Mucosa of stomach (tissue), 1 donor: ENCODE measurements around the gene LRRC38.

Experiments
- H3K27me3 ChIP-seq: one replicate; pipeline ENCODE4 v1.7.0; 2013; ENCODE audit warnings: mild to moderate bottlenecking, low read length; ENCODE audit not compliant: control insufficient read depth, insufficient read depth
- H3K36me3 ChIP-seq: one replicate; pipeline ENCODE4 v1.7.0; 2013; ENCODE audit warnings: low read length; ENCODE audit not compliant: control insufficient read depth, insufficient read depth
- H3K4me1 ChIP-seq: one replicate; pipeline ENCODE4 v1.7.0; 2013; ENCODE audit warnings: mild to moderate bottlenecking, low read length; ENCODE audit not compliant: control insufficient read depth, insufficient read depth
- H3K4me3 ChIP-seq: one replicate; pipeline ENCODE4 v1.7.0; 2013; ENCODE audit warnings: low read length
- H3K9ac ChIP-seq: one replicate; pipeline ENCODE4 v1.7.0; 2013; ENCODE audit warnings: mild to moderate bottlenecking, low read length, moderate library complexity
- H3K9me3 ChIP-seq: one replicate; pipeline ENCODE4 v1.7.0; 2013; ENCODE audit warnings: mild to moderate bottlenecking, low read length, moderate library complexity; ENCODE audit not compliant: control insufficient read depth
- donor health status: Pancreatic carcinoma.

Gene LRRC38

DNA sequence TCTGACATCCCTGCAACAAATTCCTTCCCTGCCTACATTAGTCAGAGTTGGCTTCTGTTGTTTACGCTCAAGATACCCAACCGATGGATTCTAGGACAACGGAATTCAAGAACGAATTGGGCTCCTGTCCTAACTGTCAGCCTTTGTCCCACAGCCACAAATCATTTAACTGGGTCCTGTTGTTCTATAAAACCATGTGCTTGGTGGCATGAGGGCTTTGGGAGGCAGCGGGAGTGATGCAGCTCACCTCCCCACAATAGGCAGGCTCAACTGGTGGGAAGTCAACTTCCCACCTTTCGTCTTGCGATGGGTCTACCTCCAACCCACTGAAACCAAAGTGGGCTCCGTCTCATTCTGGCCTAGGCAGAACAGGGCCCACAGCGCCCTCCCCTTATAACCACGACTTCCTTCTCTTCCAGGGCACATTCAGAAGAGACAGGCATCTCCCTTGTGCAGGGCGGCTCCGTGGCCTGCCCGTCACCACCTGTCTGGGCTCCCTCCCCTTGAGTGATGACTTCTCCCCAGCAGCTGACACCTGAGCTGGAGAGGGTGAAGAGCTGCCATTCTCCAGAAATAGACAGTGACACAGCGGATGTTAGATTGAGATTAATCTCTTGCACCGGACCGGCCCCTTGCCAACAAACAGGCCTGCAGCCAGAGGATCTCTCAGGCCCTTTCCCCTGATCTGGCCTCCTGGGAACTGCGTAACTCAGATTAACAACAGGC is 26.5 kb downstream of the LRRC38 start:
- Histone ChIP-seq H3K36me3 (no peaks in the 10 kb centered on the region), H3K4me3 (no peak overlapping the region), H3K9me3 (no peaks in the 10 kb centered on the region), H3K9ac (no peak overlapping the region), H3K27me3 (no peaks in the 10 kb centered on the region), H3K4me1 (no peaks in the 10 kb centered on the region)

DNA sequence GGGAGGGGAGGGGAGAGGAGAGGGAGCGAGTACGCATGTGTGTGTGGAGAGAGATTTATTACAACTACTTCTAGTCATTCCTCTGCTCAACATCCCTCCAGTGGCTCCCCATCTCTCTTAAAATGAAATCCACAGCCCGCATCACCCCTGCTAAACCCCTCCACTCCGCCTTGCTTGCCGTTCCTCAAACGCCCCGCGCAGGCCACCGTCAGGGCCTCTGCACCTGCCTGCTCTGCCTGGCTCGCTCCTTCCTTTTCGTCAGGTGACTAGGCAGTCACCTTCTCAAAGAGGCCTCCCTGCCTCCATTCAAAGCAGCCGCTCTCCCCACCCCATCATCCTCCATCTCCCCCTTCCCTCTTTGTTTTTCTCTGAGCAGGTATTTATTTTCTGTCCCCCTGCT is 29.9 kb downstream of the LRRC38 start:
- no peak overlapping the region for H3K9ac ChIP-seq
- H3K4me1 ChIP-seq, result no peaks in the 10 kb centered on the region
- no peaks in the 10 kb centered on the region for H3K27me3 ChIP-seq
- H3K9me3 ChIP-seq, result no peaks in the 10 kb centered on the region
- H3K36me3 ChIP-seq, result no peaks in the 10 kb centered on the region
- H3K4me3 ChIP-seq, result no peak overlapping the region

DNA sequence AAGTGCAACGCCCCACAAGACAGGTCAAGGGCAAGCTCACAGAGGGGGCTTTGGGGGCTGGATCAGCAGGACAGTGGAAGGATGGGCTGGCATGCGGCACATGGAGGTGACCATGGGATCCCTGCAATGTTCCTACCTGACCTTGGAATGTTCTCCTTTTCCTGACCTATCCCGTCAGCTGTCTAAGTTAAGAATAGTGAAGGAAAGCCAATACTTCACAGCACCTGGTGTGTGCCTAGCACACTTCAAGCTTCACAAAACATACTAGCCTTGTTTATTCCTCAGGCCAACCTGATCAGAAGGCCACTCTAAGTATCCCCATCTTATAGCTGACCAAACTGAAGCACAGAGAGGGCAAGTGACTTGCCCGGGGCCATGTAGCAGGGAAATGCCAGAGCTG is 31.2 kb downstream of the LRRC38 start:
- no peaks in the 10 kb centered on the region for H3K27me3 ChIP-seq
- no peak overlapping the region for H3K9ac ChIP-seq
- no peaks in the 10 kb centered on the region for H3K36me3 ChIP-seq
- no peak overlapping the region for H3K4me3 ChIP-seq
- H3K4me1 ChIP-seq, result no peaks in the 10 kb centered on the region
- no peaks in the 10 kb centered on the region for H3K9me3 ChIP-seq

DNA sequence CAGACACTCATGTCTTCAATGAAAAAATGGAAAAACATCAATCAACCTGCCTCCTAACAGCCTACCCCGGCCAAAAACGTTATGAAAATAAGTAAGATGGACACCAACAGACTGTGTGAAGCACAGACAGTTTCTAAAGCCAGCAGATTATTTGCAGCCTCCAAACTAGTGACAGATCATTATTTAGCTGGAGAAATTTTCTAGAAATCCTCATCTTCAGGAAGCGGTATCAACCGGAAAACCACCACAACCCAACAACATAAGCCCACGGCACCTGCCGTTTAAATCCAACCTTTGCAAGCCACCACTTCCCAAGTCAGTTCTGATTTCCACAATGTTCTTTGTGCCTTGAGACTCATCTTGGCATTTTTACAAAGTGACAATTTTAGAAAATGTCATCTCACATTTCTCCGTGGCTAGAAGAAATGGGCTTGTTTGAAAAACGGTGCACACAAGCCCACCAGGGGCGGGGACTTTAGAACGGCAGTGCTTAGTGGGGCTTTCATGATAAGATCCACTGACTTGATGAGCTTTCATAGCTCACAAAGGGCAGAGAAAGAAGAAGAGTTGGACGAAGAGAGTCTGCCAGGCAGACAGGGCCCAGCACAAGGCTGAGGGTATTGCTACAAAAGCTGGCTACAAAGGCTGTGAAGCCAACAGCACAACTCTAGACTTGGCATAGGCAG is 34.5 kb downstream of the LRRC38 start:
- H3K27me3 ChIP-seq, result no peaks in the 10 kb centered on the region
- no peaks in the 10 kb centered on the region for H3K4me1 ChIP-seq
- no peak overlapping the region for H3K4me3 ChIP-seq
- H3K36me3 ChIP-seq, result no peaks in the 10 kb centered on the region
- no peaks in the 10 kb centered on the region for H3K9me3 ChIP-seq
- H3K9ac ChIP-seq, result no peak overlapping the region

DNA sequence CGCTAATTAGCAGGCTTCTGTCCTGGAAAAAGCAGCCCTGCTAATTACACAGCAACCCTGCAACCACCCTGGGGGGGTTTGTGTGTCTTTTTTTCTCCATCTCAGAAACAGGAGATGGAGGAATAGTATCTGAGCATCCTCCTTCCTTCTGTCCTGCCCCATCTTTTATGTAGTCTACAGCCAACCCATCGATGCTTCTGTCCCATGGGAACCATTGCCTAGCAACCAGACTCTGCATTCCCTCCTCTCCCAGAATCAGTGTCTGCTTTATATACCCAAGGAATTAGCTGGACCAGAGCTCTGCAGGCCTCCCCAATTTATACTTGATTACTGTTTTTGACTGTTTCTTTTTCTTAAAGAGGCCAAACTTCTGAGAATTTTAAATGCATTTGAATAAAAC is 35.1 kb downstream of the LRRC38 start:
- no peaks in the 10 kb centered on the region for H3K36me3 ChIP-seq
- H3K27me3 ChIP-seq, result no peaks in the 10 kb centered on the region
- no peak overlapping the region for H3K9ac ChIP-seq
- no peaks in the 10 kb centered on the region for H3K9me3 ChIP-seq
- H3K4me3 ChIP-seq, result no peak overlapping the region
- H3K4me1 ChIP-seq, result no peaks in the 10 kb centered on the region

DNA sequence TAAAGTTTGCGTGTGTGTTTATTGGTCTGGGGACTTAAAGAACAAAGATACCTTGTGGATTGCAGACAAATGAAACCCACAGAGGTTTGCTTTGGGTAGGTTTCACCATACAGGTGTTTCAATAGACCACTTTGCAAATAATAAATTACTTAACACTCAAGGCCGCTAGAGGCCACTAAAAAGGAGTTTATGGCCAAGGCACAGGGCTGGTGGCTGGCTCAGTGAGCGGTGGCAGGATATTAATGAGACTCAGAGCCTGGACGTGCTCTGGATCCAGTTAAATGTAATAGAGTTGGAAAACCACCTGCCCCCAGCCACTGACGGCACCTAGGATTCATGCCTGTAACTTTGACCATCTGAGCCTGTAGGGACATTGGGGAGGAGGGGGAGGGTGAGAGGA is 44.5 kb downstream of the LRRC38 start:
- Histone ChIP-seq H3K4me3 (no peak overlapping the region), H3K27me3 (no peaks in the 10 kb centered on the region), H3K9ac (no peak overlapping the region), H3K36me3 (no peaks in the 10 kb centered on the region), H3K4me1 (no peaks in the 10 kb centered on the region), H3K9me3 (no peaks in the 10 kb centered on the region)

DNA sequence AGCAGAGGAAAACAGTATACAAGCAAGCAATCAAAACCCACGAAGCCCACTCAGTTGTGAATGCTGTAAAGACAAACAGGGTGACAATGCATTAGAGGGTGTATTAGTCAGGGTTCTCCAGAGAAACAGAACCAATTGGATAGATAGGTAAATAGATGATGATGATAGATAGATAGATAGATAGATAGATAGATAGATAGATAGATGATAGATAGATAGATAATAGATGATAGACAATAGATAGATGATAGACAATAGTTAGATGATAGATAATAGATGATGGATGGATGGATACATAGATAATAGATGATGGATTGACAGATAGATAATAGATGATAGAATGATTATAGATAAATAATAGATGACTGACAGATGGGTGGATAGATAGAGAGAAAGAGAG is 48.3 kb downstream of the LRRC38 start:
- Histone ChIP-seq H3K36me3 (no peaks in the 10 kb centered on the region), H3K27me3 (no peaks in the 10 kb centered on the region), H3K9me3 (no peaks in the 10 kb centered on the region), H3K4me3 (no peak overlapping the region), H3K4me1 (no peaks in the 10 kb centered on the region), H3K9ac (no peak overlapping the region)

DNA sequence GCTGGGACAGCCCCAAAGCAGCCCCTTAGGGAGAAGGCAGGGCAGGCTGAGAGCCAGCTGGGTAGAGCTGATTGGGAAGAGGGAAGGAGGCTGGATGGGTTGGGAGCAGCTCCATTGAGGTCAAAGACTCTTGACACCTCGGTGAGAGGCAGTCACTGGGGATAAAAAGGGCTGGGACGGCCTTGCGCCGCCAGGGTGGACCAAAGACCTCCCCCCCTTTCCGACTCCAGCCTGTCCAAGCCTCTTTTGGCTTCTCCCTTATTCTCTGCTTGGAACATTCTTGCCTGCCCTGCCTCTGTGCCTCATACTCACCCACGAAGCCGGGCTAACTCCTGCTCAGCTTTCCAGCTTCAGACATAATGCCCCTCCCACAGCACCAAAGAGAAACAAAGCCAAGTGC is 51.1 kb downstream of the LRRC38 start:
- no peaks in the 10 kb centered on the region for H3K36me3 ChIP-seq
- no peaks in the 10 kb centered on the region for H3K4me1 ChIP-seq
- H3K9ac ChIP-seq, result no peak overlapping the region
- no peak overlapping the region for H3K4me3 ChIP-seq
- no peaks in the 10 kb centered on the region for H3K9me3 ChIP-seq
- no peaks in the 10 kb centered on the region for H3K27me3 ChIP-seq

DNA sequence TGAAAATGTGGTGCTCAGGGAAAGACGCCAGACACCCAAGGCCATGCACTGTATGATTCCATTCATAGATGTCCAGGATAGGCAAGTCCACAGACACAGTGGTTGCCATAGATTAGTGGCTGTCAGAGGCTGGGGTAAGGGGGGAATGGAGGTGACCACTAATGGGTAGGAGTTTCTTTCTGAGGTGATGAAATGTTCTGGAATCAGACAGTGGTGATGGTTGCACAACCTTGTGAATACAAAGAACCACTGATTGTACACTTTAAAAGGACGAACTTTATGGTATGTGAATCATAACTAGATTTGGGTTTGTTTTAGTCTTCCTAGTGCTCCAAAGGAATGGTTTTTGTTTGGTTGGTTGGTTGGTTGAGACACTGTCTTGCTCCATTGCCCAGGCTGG is 51.8 kb downstream of the LRRC38 start:
- Histone ChIP-seq H3K9me3 (no peaks in the 10 kb centered on the region), H3K9ac (no peak overlapping the region), H3K36me3 (no peaks in the 10 kb centered on the region), H3K4me1 (no peaks in the 10 kb centered on the region), H3K4me3 (no peak overlapping the region), H3K27me3 (no peaks in the 10 kb centered on the region)

DNA sequence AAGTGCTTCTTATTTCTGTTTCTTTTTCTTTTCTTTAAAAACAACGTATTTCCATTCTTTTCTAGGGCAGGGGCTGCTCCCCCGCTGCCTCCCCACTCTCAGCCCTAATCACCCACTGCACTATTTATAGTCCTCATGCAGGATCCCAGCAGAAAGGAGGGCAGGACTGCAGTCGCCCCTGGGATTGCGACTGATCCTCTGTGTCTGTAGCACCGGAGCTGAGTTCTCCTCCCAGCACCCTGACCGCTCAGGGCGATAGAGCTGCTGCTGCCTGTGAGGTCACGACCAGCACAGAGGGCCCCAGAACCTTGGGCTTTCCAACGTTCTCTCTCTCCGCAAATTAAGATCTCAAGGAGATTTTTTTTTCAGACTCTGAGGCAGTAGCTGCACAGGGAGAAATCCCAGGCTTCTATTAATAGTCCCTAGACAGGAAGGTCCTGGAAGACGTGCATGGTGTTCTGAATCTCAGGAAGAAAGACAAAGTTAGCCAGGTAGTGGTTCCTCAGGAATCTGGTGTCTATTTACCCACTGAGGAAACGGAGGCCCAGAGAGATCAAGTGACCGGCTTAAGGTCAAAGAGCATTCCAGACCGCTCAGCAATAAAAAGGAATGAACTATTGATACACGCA is 56.8 kb downstream of the LRRC38 start:
- Histone ChIP-seq H3K36me3 (no peaks in the 10 kb centered on the region), H3K4me3 (no peak overlapping the region), H3K4me1 (no peaks in the 10 kb centered on the region), H3K9ac (no peak overlapping the region), H3K9me3 (no peaks in the 10 kb centered on the region), H3K27me3 (no peaks in the 10 kb centered on the region)

DNA sequence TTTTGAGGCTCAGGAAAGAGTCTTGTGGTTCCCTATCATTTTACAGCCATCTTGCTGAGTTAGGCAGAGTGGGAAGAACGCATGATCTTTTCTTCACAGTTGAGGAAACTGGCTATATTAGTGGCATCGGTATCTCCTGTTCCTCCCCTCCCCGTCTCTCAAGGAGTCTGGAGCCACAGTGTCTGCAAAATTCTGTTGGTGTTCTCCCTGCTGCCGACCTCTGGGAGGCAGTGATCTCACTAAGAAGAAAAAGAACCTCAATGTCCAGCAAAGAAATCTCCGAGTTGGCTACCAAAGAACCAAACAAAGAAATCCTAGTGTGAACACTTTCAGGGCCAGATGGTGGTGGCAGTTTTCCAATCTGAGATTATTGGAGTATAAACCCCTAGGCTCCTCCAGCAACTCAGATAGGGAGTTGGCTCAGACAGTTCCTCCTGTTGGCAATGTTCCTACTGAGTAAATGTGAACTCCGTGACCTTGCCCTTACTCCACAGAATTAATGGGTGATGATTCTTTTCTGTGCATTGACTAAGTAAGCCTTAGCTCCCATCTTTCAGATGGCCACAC is 62.3 kb downstream of the LRRC38 start:
- Histone ChIP-seq H3K36me3 (no peaks in the 10 kb centered on the region), H3K27me3 (no peaks in the 10 kb centered on the region), H3K4me3 (no peak overlapping the region), H3K9ac (no peak overlapping the region), H3K4me1 (no peaks in the 10 kb centered on the region), H3K9me3 (no peaks in the 10 kb centered on the region)

DNA sequence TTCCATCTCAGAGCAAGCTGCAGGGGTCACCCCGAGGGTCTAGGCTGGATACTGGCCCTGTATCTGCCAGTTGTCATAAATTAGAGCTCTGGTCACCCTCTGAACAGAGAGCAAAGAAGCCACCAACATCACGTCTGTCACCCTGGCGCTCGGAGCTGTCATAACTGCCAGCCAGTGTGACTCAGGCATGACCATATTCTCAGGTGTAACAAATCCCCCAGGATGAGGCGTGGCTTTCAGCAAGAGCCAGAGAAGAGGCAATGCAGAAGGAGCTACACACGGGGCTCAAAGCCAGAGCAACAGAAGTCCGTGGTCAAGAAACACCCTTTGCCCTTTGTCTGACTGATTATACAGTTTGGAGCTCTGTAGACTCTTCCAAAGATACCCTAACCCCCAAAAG is 63.6 kb downstream of the LRRC38 start:
- Histone ChIP-seq H3K36me3 (no peaks in the 10 kb centered on the region), H3K4me1 (no peaks in the 10 kb centered on the region), H3K9me3 (no peaks in the 10 kb centered on the region), H3K9ac (no peak overlapping the region), H3K27me3 (no peaks in the 10 kb centered on the region), H3K4me3 (no peak overlapping the region)
